AG20443 (cell line): ENCODE results near the gene ANO2.

Source experiments
- DNase-seq: peaks from one replicate; pipeline ENCODE4 v3.0.0; 2012; ENCODE audit warnings: low spot score, mixed read lengths

ANO2 gene

GRCh38 chr12:5777451-5777850, 167.6 kb downstream of the ANO2 start:
- no peak for DNase-seq

GRCh38 chr12:5776091-5776490, 169.0 kb downstream of the ANO2 start:
- DNase-seq: no peak

GRCh38 chr12:5773550-5773949, 171.5 kb downstream of the ANO2 start:
- no peak for DNase-seq

GRCh38 chr12:5771756-5772155, 173.3 kb downstream of the ANO2 start:
- DNase-seq: no peak

- no peak for DNase-seq
Measured at GRCh38 chr12:5770727-5771126, 174.3 kb downstream of the ANO2 start.

- DNase-seq: no peak
Measured at GRCh38 chr12:5768581-5769196, 176.4 kb downstream of the ANO2 start.

GRCh38 chr12:5768171-5768570, 176.9 kb downstream of the ANO2 start:
- no peak for DNase-seq

- DNase-seq: no peak
Measured at GRCh38 chr12:5758347-5758746, 186.7 kb downstream of the ANO2 start.

GRCh38 chr12:5756338-5756842, 188.7 kb downstream of the ANO2 start:
- DNase-seq: no peak

GRCh38 chr12:5748027-5748426, 197.0 kb downstream of the ANO2 start:
- no peak for DNase-seq

GRCh38 chr12:5746917-5747316, 198.1 kb downstream of the ANO2 start:
- no peak for DNase-seq

GRCh38 chr12:5746036-5746908, 198.8 kb downstream of the ANO2 start:
- no peak for DNase-seq

- DNase-seq: peak; percentile 89
Measured at GRCh38 chr12:5745251-5745888, 199.7 kb downstream of the ANO2 start.

- DNase-seq: no peak
Measured at GRCh38 chr12:5742258-5742657, 202.8 kb downstream of the ANO2 start.

- DNase-seq: no peak
Measured at GRCh38 chr12:5739917-5740316, 205.1 kb downstream of the ANO2 start.

GRCh38 chr12:5737778-5738177, 207.3 kb downstream of the ANO2 start:
- DNase-seq: no peak

- no peak for DNase-seq
Measured at GRCh38 chr12:5736527-5736926, 208.5 kb downstream of the ANO2 start.

- DNase-seq: no peak
Measured at GRCh38 chr12:5736016-5736415, 209.0 kb downstream of the ANO2 start.

- no peak for DNase-seq
Measured at GRCh38 chr12:5733916-5734315, 211.1 kb downstream of the ANO2 start.

- DNase-seq: no peak
Measured at GRCh38 chr12:5733136-5733755, 211.8 kb downstream of the ANO2 start.

GRCh38 chr12:5730962-5731361, 214.1 kb downstream of the ANO2 start:
- no peak for DNase-seq

GRCh38 chr12:5723711-5724252, 221.3 kb downstream of the ANO2 start:
- DNase-seq: no peak
